ENCODE data around the gene MOB3B. TPM values are rescaled to one million over a fixed set of nuclear protein-coding genes. Genes with fewer than 3 reads are reported as not detected.

Gene MOB3B
- total RNA-seq, 1 experiment from 2014 or later, result 0.03 TPM

DNA sequence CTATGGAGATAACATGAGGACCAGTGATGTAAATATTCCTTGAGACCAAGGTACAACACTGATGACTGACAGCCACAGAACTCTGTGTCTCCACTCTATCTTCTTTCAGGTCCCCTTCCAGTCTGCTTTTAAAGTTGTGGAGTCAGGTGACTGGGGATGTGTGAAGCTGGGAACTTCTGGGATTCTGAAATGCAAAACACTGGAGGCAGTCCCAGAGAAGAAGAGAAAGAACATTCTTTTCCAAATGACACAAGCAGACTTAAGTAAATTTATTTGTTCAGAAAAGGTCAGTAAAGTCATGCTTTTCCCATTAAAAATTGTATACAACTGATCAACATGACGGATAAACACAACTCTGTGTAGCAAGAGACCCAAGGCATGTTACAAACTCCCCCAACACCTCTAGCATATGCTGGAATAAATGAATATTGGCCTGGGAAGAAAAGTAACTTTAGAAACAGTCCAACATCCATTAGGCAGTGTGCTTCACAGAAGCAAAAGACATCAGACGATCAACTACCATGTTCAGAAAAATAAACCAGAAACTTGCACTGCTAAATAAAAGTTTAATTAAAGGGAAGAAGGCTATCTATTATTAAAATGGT is 98.0 kb downstream of the MOB3B start:
- intact Hi-C loops (cut with micrococcal nuclease; ENCODE audit: unreplicated experiment), result no loop called here
- POLR2A ChIA-PET, result no interaction called here
- TF ChIP-seq SIN3A (IDR thresholded peaks at IDR 0.05; ENCODE audit: borderline replicate concordance, insufficient read depth, low read depth, low read length) (no peak), POLR2AphosphoS5 (IDR thresholded peaks at IDR 0.05; ENCODE audit: low read depth, low read length) (no peak), TCF7L2 (IDR thresholded peaks at IDR 0.05; ENCODE audit: low read depth, low read length) (no peak)
- TF ChIP-seq, protein P1, sequence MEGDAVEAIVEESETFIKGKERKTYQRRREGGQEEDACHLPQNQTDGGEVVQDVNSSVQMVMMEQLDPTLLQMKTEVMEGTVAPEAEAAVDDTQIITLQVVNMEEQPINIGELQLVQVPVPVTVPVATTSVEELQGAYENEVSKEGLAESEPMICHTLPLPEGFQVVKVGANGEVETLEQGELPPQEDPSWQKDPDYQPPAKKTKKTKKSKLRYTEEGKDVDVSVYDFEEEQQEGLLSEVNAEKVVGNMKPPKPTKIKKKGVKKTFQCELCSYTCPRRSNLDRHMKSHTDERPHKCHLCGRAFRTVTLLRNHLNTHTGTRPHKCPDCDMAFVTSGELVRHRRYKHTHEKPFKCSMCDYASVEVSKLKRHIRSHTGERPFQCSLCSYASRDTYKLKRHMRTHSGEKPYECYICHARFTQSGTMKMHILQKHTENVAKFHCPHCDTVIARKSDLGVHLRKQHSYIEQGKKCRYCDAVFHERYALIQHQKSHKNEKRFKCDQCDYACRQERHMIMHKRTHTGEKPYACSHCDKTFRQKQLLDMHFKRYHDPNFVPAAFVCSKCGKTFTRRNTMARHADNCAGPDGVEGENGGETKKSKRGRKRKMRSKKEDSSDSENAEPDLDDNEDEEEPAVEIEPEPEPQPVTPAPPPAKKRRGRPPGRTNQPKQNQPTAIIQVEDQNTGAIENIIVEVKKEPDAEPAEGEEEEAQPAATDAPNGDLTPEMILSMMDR (IDR thresholded peaks at IDR 0.05), result no peak
- TF ChIP-seq, protein P2, sequence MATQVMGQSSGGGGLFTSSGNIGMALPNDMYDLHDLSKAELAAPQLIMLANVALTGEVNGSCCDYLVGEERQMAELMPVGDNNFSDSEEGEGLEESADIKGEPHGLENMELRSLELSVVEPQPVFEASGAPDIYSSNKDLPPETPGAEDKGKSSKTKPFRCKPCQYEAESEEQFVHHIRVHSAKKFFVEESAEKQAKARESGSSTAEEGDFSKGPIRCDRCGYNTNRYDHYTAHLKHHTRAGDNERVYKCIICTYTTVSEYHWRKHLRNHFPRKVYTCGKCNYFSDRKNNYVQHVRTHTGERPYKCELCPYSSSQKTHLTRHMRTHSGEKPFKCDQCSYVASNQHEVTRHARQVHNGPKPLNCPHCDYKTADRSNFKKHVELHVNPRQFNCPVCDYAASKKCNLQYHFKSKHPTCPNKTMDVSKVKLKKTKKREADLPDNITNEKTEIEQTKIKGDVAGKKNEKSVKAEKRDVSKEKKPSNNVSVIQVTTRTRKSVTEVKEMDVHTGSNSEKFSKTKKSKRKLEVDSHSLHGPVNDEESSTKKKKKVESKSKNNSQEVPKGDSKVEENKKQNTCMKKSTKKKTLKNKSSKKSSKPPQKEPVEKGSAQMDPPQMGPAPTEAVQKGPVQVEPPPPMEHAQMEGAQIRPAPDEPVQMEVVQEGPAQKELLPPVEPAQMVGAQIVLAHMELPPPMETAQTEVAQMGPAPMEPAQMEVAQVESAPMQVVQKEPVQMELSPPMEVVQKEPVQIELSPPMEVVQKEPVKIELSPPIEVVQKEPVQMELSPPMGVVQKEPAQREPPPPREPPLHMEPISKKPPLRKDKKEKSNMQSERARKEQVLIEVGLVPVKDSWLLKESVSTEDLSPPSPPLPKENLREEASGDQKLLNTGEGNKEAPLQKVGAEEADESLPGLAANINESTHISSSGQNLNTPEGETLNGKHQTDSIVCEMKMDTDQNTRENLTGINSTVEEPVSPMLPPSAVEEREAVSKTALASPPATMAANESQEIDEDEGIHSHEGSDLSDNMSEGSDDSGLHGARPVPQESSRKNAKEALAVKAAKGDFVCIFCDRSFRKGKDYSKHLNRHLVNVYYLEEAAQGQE (IDR thresholded peaks at IDR 0.05; ENCODE audit: insufficient read depth in 1 of 2, low read depth in 2 of 2, low read length in 1 of 2), result no peak

DNA sequence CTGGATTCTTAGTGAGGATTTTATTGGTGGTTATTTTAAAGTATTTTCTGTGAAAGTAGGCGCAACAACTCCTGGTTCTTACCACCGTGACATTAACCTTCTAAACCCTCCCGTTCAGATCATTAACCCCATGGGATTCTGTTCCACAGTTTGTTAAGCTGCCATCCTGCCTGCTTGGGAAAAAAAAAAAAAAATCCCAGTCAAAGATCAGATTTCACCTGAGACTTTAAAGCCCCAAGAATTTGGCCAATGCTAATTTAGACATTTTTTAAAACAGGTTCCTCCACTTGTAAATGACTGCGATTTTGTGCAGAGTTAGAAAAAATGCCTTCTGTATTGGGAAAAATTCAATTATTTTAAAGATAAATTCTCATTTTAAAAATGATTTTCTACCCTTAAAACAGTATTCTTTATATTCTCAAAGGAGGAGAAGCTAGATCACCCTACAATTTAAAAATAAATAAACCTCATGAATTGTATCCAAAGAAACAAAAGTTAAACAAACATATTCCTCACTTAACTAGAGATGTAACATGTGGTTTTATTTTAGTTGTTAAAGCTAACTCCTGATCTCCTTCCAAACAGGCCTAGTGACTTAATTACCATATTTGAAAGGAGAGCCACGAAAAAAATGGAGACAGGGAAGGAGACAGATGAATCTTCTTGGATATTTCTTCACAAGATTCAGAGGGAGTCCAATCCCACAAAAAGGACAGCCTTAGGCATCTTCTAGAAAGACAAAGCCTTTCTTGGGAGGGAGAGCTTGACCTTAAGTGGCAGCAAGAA is 98.7 kb downstream of the MOB3B start:
- in situ Hi-C loops (cut with HindIII; ENCODE audit: low pct_unique_long_range_greater_than_20kb, low sequenced_read_pairs), result no loop called here
- no peak for ATAC-seq
- CTCF ChIA-PET, result no interaction called here
- no peaks in the 10 kb centered on the region for H3K4me1 ChIP-seq (ENCODE audit: control insufficient read depth, insufficient read depth, low read length)
- POLR2A ChIA-PET, result no interaction called here
- no peaks in the 10 kb centered on the region for H3K27me3 ChIP-seq (ENCODE audit: control insufficient read depth, insufficient read depth, low read length)
- BruUV-seq (replicated peaks), result no TSS peak
- no peaks in the 10 kb centered on the region for H3K36me3 ChIP-seq (ENCODE audit: control insufficient read depth, insufficient read depth, low read length)
- intact Hi-C loops (cut with micrococcal nuclease; ENCODE audit: unreplicated experiment), result no loop called here
- H3K4me3 ChIP-seq (ENCODE audit: low read depth in 2 of 2, low read length in 2 of 2), result no peak overlapping the region
- H3K9me3 ChIP-seq (ENCODE audit: control insufficient read depth, insufficient read depth, low read depth, low read length), result no peaks in the 10 kb centered on the region
- TF ChIP-seq, protein P1 (IDR thresholded peaks at IDR 0.05), result no peak
- TF ChIP-seq POLR2AphosphoS5 (IDR thresholded peaks at IDR 0.05; ENCODE audit: low read depth, low read length), result no peak
- TF ChIP-seq, protein P2 (IDR thresholded peaks at IDR 0.05; ENCODE audit: insufficient read depth in 1 of 2, low read depth in 2 of 2, low read length in 1 of 2), result no peak
- TF ChIP-seq TCF7L2 (IDR thresholded peaks at IDR 0.05; ENCODE audit: low read depth, low read length), result no peak
- TF ChIP-seq SIN3A (IDR thresholded peaks at IDR 0.05; ENCODE audit: borderline replicate concordance, insufficient read depth, low read depth, low read length), result no peak
- no peak overlapping the region for H3K27ac ChIP-seq (ENCODE audit: low read length)
- no peak for DNase-seq (ENCODE audit: low read depth, low spot score)

More for the DNA sequence above, 98.0 kb downstream of the MOB3B start:
- no peaks in the 10 kb centered on the region for H3K9me3 ChIP-seq (ENCODE audit: control insufficient read depth, insufficient read depth, low read depth, low read length)
- in situ Hi-C loops (cut with HindIII; ENCODE audit: low pct_unique_long_range_greater_than_20kb, low sequenced_read_pairs), result no loop called here
- no peak overlapping the region for H3K4me3 ChIP-seq (ENCODE audit: low read depth in 2 of 2, low read length in 2 of 2)
- H3K27ac ChIP-seq (ENCODE audit: low read length), result no peak overlapping the region
- no peaks in the 10 kb centered on the region for H3K4me1 ChIP-seq (ENCODE audit: control insufficient read depth, insufficient read depth, low read length)
- ATAC-seq (no peak), DNase-seq (ENCODE audit: low read depth, low spot score) (no peak)
- no TSS peak for BruUV-seq (replicated peaks)
- no peaks in the 10 kb centered on the region for H3K36me3 ChIP-seq (ENCODE audit: control insufficient read depth, insufficient read depth, low read length)
- no peaks in the 10 kb centered on the region for H3K27me3 ChIP-seq (ENCODE audit: control insufficient read depth, insufficient read depth, low read length)
- CTCF ChIA-PET, result no interaction called here

Measured in Panc1 (cell line).